ENCODE measurements around the gene STRA8.

STRA8 gene

DNA sequence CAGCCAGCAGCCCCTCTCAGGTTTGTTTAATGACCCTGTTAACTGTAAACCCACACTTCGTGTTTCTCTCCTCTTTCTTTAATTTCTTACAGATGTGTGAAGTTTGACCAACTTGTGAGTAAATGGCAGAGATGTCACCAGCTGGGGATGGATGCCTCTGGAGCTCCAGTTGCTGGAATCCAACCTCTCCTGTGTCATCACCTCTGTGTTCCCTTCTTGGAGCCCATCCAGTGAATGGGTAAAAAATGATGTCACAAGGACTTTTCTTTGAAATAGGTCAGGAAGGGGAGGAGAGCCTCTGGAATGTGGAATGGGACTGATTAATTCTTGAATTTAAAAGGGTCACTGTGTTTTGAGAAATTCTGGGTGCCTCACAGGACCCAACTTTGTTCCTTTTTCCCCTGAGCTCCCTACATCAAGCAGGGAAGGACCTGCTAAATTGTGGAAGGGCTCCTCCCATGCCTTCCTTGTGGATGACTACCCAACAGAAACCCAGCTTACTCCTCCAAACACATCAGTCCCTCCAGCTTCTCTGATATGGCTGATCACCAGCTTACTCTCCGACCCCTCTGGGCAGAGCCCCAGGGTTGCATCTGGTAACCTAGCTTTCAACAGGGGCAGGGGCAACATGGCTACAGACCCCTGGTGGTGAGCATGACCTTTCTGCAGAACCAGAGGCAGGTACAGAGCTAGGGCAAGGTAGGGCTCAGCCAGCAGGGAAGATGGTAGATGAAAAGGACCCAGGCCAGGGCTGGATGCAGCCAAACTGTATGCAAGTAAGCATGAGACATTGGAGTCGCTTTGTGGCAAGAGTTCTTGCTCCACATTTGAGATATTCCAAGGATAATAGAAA lies 67.5 kb downstream of the STRA8 start:
- no peak for DNase-seq (ENCODE audit: low read depth)
- no peak overlapping the region for H3K4me3 ChIP-seq (ENCODE audit: low read depth, low read length)
- TF ChIP-seq, protein P1, sequence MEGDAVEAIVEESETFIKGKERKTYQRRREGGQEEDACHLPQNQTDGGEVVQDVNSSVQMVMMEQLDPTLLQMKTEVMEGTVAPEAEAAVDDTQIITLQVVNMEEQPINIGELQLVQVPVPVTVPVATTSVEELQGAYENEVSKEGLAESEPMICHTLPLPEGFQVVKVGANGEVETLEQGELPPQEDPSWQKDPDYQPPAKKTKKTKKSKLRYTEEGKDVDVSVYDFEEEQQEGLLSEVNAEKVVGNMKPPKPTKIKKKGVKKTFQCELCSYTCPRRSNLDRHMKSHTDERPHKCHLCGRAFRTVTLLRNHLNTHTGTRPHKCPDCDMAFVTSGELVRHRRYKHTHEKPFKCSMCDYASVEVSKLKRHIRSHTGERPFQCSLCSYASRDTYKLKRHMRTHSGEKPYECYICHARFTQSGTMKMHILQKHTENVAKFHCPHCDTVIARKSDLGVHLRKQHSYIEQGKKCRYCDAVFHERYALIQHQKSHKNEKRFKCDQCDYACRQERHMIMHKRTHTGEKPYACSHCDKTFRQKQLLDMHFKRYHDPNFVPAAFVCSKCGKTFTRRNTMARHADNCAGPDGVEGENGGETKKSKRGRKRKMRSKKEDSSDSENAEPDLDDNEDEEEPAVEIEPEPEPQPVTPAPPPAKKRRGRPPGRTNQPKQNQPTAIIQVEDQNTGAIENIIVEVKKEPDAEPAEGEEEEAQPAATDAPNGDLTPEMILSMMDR (IDR thresholded peaks at IDR 0.05; ENCODE audit: low read depth, low read length) = no peak
- TF ChIP-seq MYC (IDR thresholded peaks at IDR 0.05; ENCODE audit: low read depth, low read length) (no peak), MAX (IDR thresholded peaks at IDR 0.05; ENCODE audit: low read depth, low read length) (no peak), POLR2A (IDR thresholded peaks at IDR 0.05; ENCODE audit: extremely low read depth, insufficient read length) (no peak)
